SK-N-SH treated with all-trans-retinoic acid at 6 μM for 48 hours (cell line): Measurements from ENCODE around the gene KSR2.

Experiments
- ARNTL ChIP-seq: fragments of 450-650 bp; formaldehyde crosslinking; IDR thresholded peaks from 2 replicates; pipeline ENCODE4 v1.5.0; 2020; ENCODE audit warnings: low read depth, mild to moderate bottlenecking, moderate library complexity, borderline replicate concordance
- BACH2 ChIP-seq: fragments of 250-450 bp; sonication (Bioruptor Pico); IDR thresholded peaks from 2 replicates; pipeline ENCODE4 v1.9.0; 2021; ENCODE audit warnings: mild to moderate bottlenecking, borderline replicate concordance
- CREB5 ChIP-seq: fragments of 250-450 bp; sonication (Bioruptor Pico); IDR thresholded peaks from 2 replicates; pipeline ENCODE4 v1.5.1; 2020; ENCODE audit warnings: low read depth, mild to moderate bottlenecking, moderate library complexity
- PATZ1 ChIP-seq: fragments of 250-450 bp; sonication (Bioruptor Pico); IDR thresholded peaks from 2 replicates; pipeline ENCODE4 v1.8.0; 2020; ENCODE audit warnings: mild to moderate bottlenecking, moderate library complexity, borderline replicate concordance
- RARB ChIP-seq: fragments of 250-450 bp; sonication (Bioruptor Pico); IDR thresholded peaks from 2 replicates; pipeline ENCODE4 v1.8.0; 2021; ENCODE audit warnings: mild to moderate bottlenecking, moderate library complexity
- SNAI2 ChIP-seq: fragments of 250-450 bp; sonication (Bioruptor Pico); IDR thresholded peaks from 2 replicates; pipeline ENCODE4 v1.5.0; 2020; ENCODE audit warnings: mild to moderate bottlenecking, moderate library complexity
- TCF4 ChIP-seq: fragments of 250-450 bp; sonication (Bioruptor Pico); IDR thresholded peaks from 2 replicates; pipeline ENCODE4 v1.8.0; 2021; ENCODE audit warnings: mild to moderate bottlenecking, moderate library complexity, borderline replicate concordance
- TOX ChIP-seq: fragments of 250-450 bp; sonication (Bioruptor Pico); IDR thresholded peaks from 2 replicates; pipeline ENCODE4 v1.8.0; 2021; ENCODE audit warnings: mild to moderate bottlenecking, moderate library complexity, borderline replicate concordance
- TSHZ2 ChIP-seq: fragments of 250-450 bp; sonication (Bioruptor Pico); IDR thresholded peaks from 2 replicates; pipeline ENCODE4 v1.5.0; 2020; ENCODE audit warnings: mild to moderate bottlenecking, moderate library complexity
- ZC3H10 ChIP-seq: fragments of 250-450 bp; sonication (Bioruptor Pico); IDR thresholded peaks from 2 replicates; pipeline ENCODE4 v1.5.1; 2021; ENCODE audit warnings: mild to moderate bottlenecking, moderate library complexity
- ZFP3 ChIP-seq: fragments of 250-450 bp; sonication (Bioruptor Pico); IDR thresholded peaks from 2 replicates; pipeline ENCODE4 v1.5.0; 2020; ENCODE audit warnings: mild to moderate bottlenecking, moderate library complexity
- ZNF70 ChIP-seq: fragments of 450-650 bp; formaldehyde crosslinking; IDR thresholded peaks from 2 replicates; pipeline ENCODE4 v1.5.0; 2020; ENCODE audit warnings: mild to moderate bottlenecking, moderate library complexity

GRCh38 chr12:117483501-117483900 lies 485.3 kb downstream of the KSR2 start:
- no peak for TF ChIP-seq TOX (CRISPR knock-in tag)
- TF ChIP-seq PATZ1: no peak
- TF ChIP-seq SNAI2: no peak
- no peak for TF ChIP-seq ZNF70 (CRISPR knock-in tag)
- TF ChIP-seq RARB (CRISPR knock-in tag): no peak
- TF ChIP-seq ZFP3 (CRISPR knock-in tag): no peak
- no peak for TF ChIP-seq ZC3H10 (CRISPR knock-in tag)
- TF ChIP-seq ARNTL (CRISPR knock-in tag): no peak
- no peak for TF ChIP-seq CREB5 (CRISPR knock-in tag)
- TF ChIP-seq BACH2 (CRISPR knock-in tag): no peak
- no peak for TF ChIP-seq TSHZ2
- no peak for TF ChIP-seq TCF4 (CRISPR knock-in tag)
